ENCODE results near the gene AOPEP. TPM values are rescaled to one million over a fixed set of nuclear protein-coding genes. Genes with fewer than 3 reads are reported as not detected.
A peak's percentile ranks its signal among the peaks of the same experiment; 100 is the strongest.

The AOPEP gene
- total RNA-seq, 1 experiment from 2014 or later = 36.4 TPM

GRCh38 chr9:95103281-95103771, 376.8 kb downstream of the AOPEP start:
- no TSS peak for BruUV-seq (replicated peaks)
- CTCF ChIA-PET = interaction anchor here (0.9 kb wide), 1 partner anchor 24 kb away, joined by 5 read pairs; no protein-coding TSS in a partner anchor
- no peak for DNase-seq (ENCODE audit: low read depth, low spot score)
- POLR2A ChIA-PET = no interaction called here
- Histone ChIP-seq H3K9me3 (ENCODE audit: control insufficient read depth, insufficient read depth, low read depth, low read length) (no peaks in the 10 kb centered on the region), H3K4me3 (ENCODE audit: low read depth in 2 of 2, low read length in 2 of 2) (no peak overlapping the region), H3K27me3 (ENCODE audit: control insufficient read depth, insufficient read depth, low read length) (no peaks in the 10 kb centered on the region), H3K27ac (ENCODE audit: low read length) (no peak overlapping the region), H3K4me1 (ENCODE audit: control insufficient read depth, insufficient read depth, low read length) (no peaks in the 10 kb centered on the region), H3K36me3 (ENCODE audit: control insufficient read depth, insufficient read depth, low read length) (no peaks in the 10 kb centered on the region)
- 0 out of 2 replicates have a peak, but pooled peaks have one; percentile 52 for ATAC-seq
- in situ Hi-C loops (cut with HindIII; ENCODE audit: low pct_unique_long_range_greater_than_20kb, low sequenced_read_pairs) (no loop called here), intact Hi-C loops (cut with micrococcal nuclease; ENCODE audit: unreplicated experiment) (no loop called here)
- TF ChIP-seq POLR2AphosphoS5 (IDR thresholded peaks at IDR 0.05; ENCODE audit: low read depth, low read length) (no peak), SIN3A (IDR thresholded peaks at IDR 0.05; ENCODE audit: borderline replicate concordance, insufficient read depth, low read depth, low read length) (no peak), REST (IDR thresholded peaks at IDR 0.05; ENCODE audit: insufficient read depth in 1 of 2, low read depth in 2 of 2, low read length in 1 of 2) (no peak), TCF7L2 (IDR thresholded peaks at IDR 0.05; ENCODE audit: low read depth, low read length) (no peak)
- TF ChIP-seq, protein P1, sequence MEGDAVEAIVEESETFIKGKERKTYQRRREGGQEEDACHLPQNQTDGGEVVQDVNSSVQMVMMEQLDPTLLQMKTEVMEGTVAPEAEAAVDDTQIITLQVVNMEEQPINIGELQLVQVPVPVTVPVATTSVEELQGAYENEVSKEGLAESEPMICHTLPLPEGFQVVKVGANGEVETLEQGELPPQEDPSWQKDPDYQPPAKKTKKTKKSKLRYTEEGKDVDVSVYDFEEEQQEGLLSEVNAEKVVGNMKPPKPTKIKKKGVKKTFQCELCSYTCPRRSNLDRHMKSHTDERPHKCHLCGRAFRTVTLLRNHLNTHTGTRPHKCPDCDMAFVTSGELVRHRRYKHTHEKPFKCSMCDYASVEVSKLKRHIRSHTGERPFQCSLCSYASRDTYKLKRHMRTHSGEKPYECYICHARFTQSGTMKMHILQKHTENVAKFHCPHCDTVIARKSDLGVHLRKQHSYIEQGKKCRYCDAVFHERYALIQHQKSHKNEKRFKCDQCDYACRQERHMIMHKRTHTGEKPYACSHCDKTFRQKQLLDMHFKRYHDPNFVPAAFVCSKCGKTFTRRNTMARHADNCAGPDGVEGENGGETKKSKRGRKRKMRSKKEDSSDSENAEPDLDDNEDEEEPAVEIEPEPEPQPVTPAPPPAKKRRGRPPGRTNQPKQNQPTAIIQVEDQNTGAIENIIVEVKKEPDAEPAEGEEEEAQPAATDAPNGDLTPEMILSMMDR (IDR thresholded peaks at IDR 0.05) = no peak

GRCh38 chr9:95103871-95104580, 377.5 kb downstream of the AOPEP start:
- in situ Hi-C loops (cut with HindIII; ENCODE audit: low pct_unique_long_range_greater_than_20kb, low sequenced_read_pairs) = no loop called here
- H3K27ac ChIP-seq (ENCODE audit: low read length) = no peak overlapping the region

More at GRCh38 chr9:95103871-95104580, 377.5 kb downstream of the AOPEP start:
- H3K27me3 ChIP-seq (ENCODE audit: control insufficient read depth, insufficient read depth, low read length) = no peaks in the 10 kb centered on the region
- intact Hi-C loops (cut with micrococcal nuclease; ENCODE audit: unreplicated experiment) = no loop called here
- ATAC-seq (no peak), DNase-seq (ENCODE audit: low read depth, low spot score) (no peak)
- no peaks in the 10 kb centered on the region for H3K4me1 ChIP-seq (ENCODE audit: control insufficient read depth, insufficient read depth, low read length)
- CTCF ChIA-PET = no interaction called here
- H3K4me3 ChIP-seq (ENCODE audit: low read depth in 2 of 2, low read length in 2 of 2) = no peak overlapping the region
- TF ChIP-seq SIN3A (IDR thresholded peaks at IDR 0.05; ENCODE audit: borderline replicate concordance, insufficient read depth, low read depth, low read length) = no peak
- no peak for TF ChIP-seq REST (IDR thresholded peaks at IDR 0.05; ENCODE audit: insufficient read depth in 1 of 2, low read depth in 2 of 2, low read length in 1 of 2)
- TF ChIP-seq, protein P1 (IDR thresholded peaks at IDR 0.05) = no peak
- no peak for TF ChIP-seq POLR2AphosphoS5 (IDR thresholded peaks at IDR 0.05; ENCODE audit: low read depth, low read length)
- TF ChIP-seq TCF7L2 (IDR thresholded peaks at IDR 0.05; ENCODE audit: low read depth, low read length) = no peak
- POLR2A ChIA-PET = no interaction called here
- H3K9me3 ChIP-seq (ENCODE audit: control insufficient read depth, insufficient read depth, low read depth, low read length) = no peaks in the 10 kb centered on the region
- H3K36me3 ChIP-seq (ENCODE audit: control insufficient read depth, insufficient read depth, low read length) = no peaks in the 10 kb centered on the region
- BruUV-seq (replicated peaks) = no TSS peak

Measured in Panc1 (cell line).